BLaER1 treated with 17β-estradiol and CSF1 and Interleukin-3, amounts not matched to agents 10 nM and 100 nM (cell line): ENCODE results near the gene PRKCB.
"Not testable (repeated sequence)": the region's sequence is repeated elsewhere in the genome, so short reads cannot be mapped to it uniquely, and the experiment has no call there.

Source experiments
- H3K27ac ChIP-seq, 11 experiments: shearing (Covaris generic); formaldehyde crosslinking; 2 replicates each; pipeline ENCODE4 v1.8.1; 2022
- H3K27me3 ChIP-seq, 11 experiments: shearing (Covaris generic); formaldehyde crosslinking; 2 replicates each; pipeline ENCODE4 v1.8.1; 2022
- H3K36me3 ChIP-seq, 11 experiments: shearing (Covaris generic); formaldehyde crosslinking; 2 replicates each; pipeline ENCODE4 v1.8.1; 2022
- H3K4me1 ChIP-seq, 10 experiments: shearing (Covaris generic); formaldehyde crosslinking; 2 replicates each; pipeline ENCODE4 v1.8.1; 2022
- H3K4me2 ChIP-seq, 11 experiments: shearing (Covaris generic); formaldehyde crosslinking; 2 replicates each; pipeline ENCODE4 v1.8.1; 2022
- H3K4me3 ChIP-seq, 10 experiments: shearing (Covaris generic); formaldehyde crosslinking; 2 replicates each; pipeline ENCODE4 v1.8.1; 2022
- H3K9ac ChIP-seq, 11 experiments: shearing (Covaris generic); formaldehyde crosslinking; 2 replicates each; pipeline ENCODE4 v1.8.1; 2022
- H3K9me3 ChIP-seq, 11 experiments: shearing (Covaris generic); formaldehyde crosslinking; replicated peaks in 1 of 11; 2 replicates each; pipeline ENCODE4 v1.8.1; 2022
- H4K20me1 ChIP-seq, 11 experiments: shearing (Covaris generic); formaldehyde crosslinking; 2 replicates each; pipeline ENCODE4 v1.8.1; 2022
- Cebpa-rat ChIP-seq, 11 experiments: shearing (Covaris generic); IDR thresholded peaks; 2 replicates each; pipeline ENCODE4 v1.8.1; 2022

PRKCB gene

GRCh38 chr16:24146518-24146917 lies 310.7 kb downstream of the PRKCB start:
- no peak overlapping the region for H3K4me3 ChIP-seq
- H3K4me2 ChIP-seq: no peak overlapping the region
- no peak overlapping the region for H3K9ac ChIP-seq
- H3K27me3 ChIP-seq: no peaks in the 10 kb centered on the region
- TF ChIP-seq Cebpa-rat (IDR thresholded peaks at IDR 0.05): no peak
- no peak overlapping the region for H3K27ac ChIP-seq
- peaks cover 0 to 97% (median 0%) of the 10 kb centered on the region in 11 experiments; a peak in 9 of 22 replicates for H3K36me3 ChIP-seq
- peaks cover 0 to 44% (median 0%) of the 10 kb centered on the region in 11 experiments; a peak in 3 of 22 replicates for H4K20me1 ChIP-seq
- peaks cover 0 to 7% (median 0%) of the 10 kb centered on the region in 11 experiments; a peak in 1 of 22 replicates for H3K9me3 ChIP-seq
- peaks cover 2 to 16% (median 6%) of the 10 kb centered on the region in 10 experiments; a peak in 19 of 20 replicates for H3K4me1 ChIP-seq

DNA sequence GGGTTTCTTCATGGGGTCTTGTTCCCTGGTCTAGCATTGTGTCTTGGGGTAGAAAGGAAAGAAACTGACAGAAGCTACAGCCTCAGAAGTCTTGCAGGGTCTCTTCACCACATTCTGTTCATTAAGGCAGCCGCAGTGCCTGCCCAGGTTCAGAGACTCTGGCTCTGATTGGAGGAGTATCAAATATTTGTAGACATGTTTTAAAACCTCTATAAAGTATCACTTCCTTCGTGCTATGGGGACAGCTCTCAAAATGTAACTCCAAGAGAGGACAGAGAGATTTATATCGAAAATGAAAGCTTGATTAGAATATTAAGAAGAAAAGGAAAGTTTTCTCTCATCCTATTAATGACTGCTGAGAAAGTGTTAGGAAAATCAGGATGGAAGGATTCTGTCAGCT lies 313.3 kb downstream of the PRKCB start:
- H3K4me2 ChIP-seq: no peak overlapping the region
- H3K9me3 ChIP-seq: peaks cover 0 to 7% (median 0%) of the 10 kb centered on the region in 11 experiments; a peak in 1 of 22 replicates
- peaks cover 0 to 49% (median 0%) of the 10 kb centered on the region in 11 experiments; a peak in 4 of 22 replicates for H4K20me1 ChIP-seq
- H3K36me3 ChIP-seq: peaks cover 0 to 97% (median 0%) of the 10 kb centered on the region in 11 experiments; a peak in 9 of 22 replicates
- H3K4me3 ChIP-seq: no peak overlapping the region
- no peak overlapping the region for H3K9ac ChIP-seq
- H3K4me1 ChIP-seq: peaks cover 10 to 33% (median 19%) of the 10 kb centered on the region in 10 experiments; a peak in 19 of 20 replicates
- no peaks in the 10 kb centered on the region for H3K27me3 ChIP-seq
- TF ChIP-seq Cebpa-rat (IDR thresholded peaks at IDR 0.05): no peak
- H3K27ac ChIP-seq: no peak overlapping the region

GRCh38 chr16:24150282-24150681 lies 314.5 kb downstream of the PRKCB start:
- Histone ChIP-seq H3K36me3 (peaks cover 0 to 97% (median 8%) of the 10 kb centered on the region in 11 experiments; a peak in 12 of 22 replicates), H3K4me2 (peak overlapping the region in 1 of 11 experiments; percentile 54; a peak in 1 of 22 replicates), H3K4me1 (peaks cover 10 to 45% (median 21%) of the 10 kb centered on the region in 10 experiments; a peak in 19 of 20 replicates), H3K27ac (no peak overlapping the region), H4K20me1 (peaks cover 0 to 49% (median 0%) of the 10 kb centered on the region in 11 experiments; a peak in 4 of 22 replicates), H3K4me3 (no peak overlapping the region), H3K27me3 (no peaks in the 10 kb centered on the region), H3K9ac (no peak overlapping the region), H3K9me3 (peaks cover 0 to 7% (median 0%) of the 10 kb centered on the region in 11 experiments; a peak in 1 of 22 replicates)
- no peak for TF ChIP-seq Cebpa-rat (IDR thresholded peaks at IDR 0.05)

DNA sequence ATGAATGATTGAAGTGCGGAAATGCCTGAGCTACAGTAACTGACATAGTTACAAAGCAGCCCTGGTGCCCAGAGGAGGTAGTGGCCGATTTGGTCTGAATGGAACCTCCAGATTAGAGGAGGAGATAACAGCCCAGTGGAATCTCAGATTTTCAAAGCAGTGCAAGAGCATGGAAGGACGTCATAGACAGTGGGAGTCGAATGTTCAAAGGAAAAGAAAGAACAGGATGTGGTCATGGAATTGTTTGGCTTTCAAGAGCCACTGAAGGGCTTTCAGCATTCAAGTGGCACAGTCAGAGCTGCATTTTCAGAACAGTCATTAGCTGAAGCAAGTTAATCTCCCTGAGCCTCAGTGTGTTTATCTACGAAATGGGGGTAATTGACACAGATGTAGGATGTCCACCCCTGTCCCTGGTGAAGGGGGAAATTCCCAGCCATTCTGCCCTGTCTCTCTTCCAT lies 315.7 kb downstream of the PRKCB start:
- Histone ChIP-seq H3K9ac (no peak overlapping the region), H4K20me1 (peaks cover 0 to 53% (median 0%) of the 10 kb centered on the region in 11 experiments; a peak in 4 of 22 replicates), H3K27me3 (no peaks in the 10 kb centered on the region), H3K27ac (no peak overlapping the region), H3K9me3 (peaks cover 0 to 7% (median 0%) of the 10 kb centered on the region in 11 experiments; a peak in 2 of 22 replicates), H3K4me2 (peak overlapping the region; percentile 20 to 57 (median 47); a peak in 20 of 22 replicates), H3K36me3 (peaks cover 0 to 97% (median 21%) of the 10 kb centered on the region in 11 experiments; a peak in 13 of 22 replicates), H3K4me1 (peaks cover 10 to 45% (median 21%) of the 10 kb centered on the region in 10 experiments; a peak in 19 of 20 replicates), H3K4me3 (no peak overlapping the region)
- no peak for TF ChIP-seq Cebpa-rat (IDR thresholded peaks at IDR 0.05)

DNA sequence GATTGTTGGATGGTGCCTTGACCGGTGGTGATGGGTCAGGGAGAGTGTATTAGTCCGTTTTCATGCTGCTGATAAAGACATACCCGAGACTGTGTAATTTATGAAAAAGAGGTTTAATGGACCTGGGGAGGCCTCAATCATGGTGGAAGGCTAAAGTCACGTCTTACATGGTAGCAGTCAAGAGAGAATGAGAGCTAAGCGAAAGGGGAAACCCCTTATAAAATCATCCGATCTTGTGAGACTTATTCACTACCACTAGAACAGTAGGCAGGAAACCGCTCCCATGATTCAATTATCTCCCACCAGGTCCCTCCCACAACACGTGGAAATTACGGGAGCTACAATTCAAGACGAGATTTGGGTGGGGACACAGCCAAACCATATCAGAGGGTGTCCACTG lies 316.3 kb downstream of the PRKCB start:
- H3K9me3 ChIP-seq: peaks cover 0 to 10% (median 0%) of the 10 kb centered on the region in 11 experiments; a peak in 3 of 22 replicates
- H4K20me1 ChIP-seq: peaks cover 0 to 53% (median 0%) of the 10 kb centered on the region in 11 experiments; a peak in 4 of 22 replicates
- H3K4me3 ChIP-seq, H3K9ac ChIP-seq, H3K27ac ChIP-seq, H3K27me3 ChIP-seq: not testable (repeated sequence)
- peaks cover 0 to 99% (median 26%) of the 10 kb centered on the region in 11 experiments; a peak in 13 of 22 replicates for H3K36me3 ChIP-seq
- peak overlapping the region in 9 of 11 experiments; percentile 32 to 57 (median 52); a peak in 17 of 22 replicates for H3K4me2 ChIP-seq
- peaks cover 10 to 45% (median 21%) of the 10 kb centered on the region in 10 experiments; a peak in 19 of 20 replicates for H3K4me1 ChIP-seq

GRCh38 chr16:24152826-24153225 lies 317.0 kb downstream of the PRKCB start:
- peaks cover 0 to 10% (median 0%) of the 10 kb centered on the region in 11 experiments; a peak in 3 of 22 replicates for H3K9me3 ChIP-seq
- TF ChIP-seq Cebpa-rat (IDR thresholded peaks at IDR 0.05): no peak
- peaks cover 0 to 54% (median 0%) of the 10 kb centered on the region in 11 experiments; a peak in 4 of 22 replicates for H4K20me1 ChIP-seq

GRCh38 chr16:24156777-24157176 lies 321.0 kb downstream of the PRKCB start:
- peaks cover 0 to 96% (median 36%) of the 10 kb centered on the region in 11 experiments; a peak in 13 of 22 replicates for H3K36me3 ChIP-seq
- no peak overlapping the region for H3K4me3 ChIP-seq
- no peaks in the 10 kb centered on the region for H3K27me3 ChIP-seq
- no peak overlapping the region for H3K9ac ChIP-seq
- H3K4me2 ChIP-seq: no peak overlapping the region
- TF ChIP-seq Cebpa-rat (IDR thresholded peaks at IDR 0.05): no peak
- H3K27ac ChIP-seq: no peak overlapping the region
- H4K20me1 ChIP-seq: peaks cover 0 to 43% (median 0%) of the 10 kb centered on the region in 11 experiments; a peak in 5 of 22 replicates
- H3K9me3 ChIP-seq: peaks cover 0 to 7% (median 0%) of the 10 kb centered on the region in 11 experiments; a peak in 2 of 22 replicates
- peaks cover 1 to 27% (median 13%) of the 10 kb centered on the region in 10 experiments; a peak in 18 of 20 replicates for H3K4me1 ChIP-seq

More at GRCh38 chr16:24152826-24153225, 317.0 kb downstream of the PRKCB start:
- peaks cover 10 to 45% (median 21%) of the 10 kb centered on the region in 10 experiments; a peak in 19 of 20 replicates for H3K4me1 ChIP-seq
- H3K4me3 ChIP-seq: no peak overlapping the region
- H3K9ac ChIP-seq: no peak overlapping the region
- peaks cover 0 to 99% (median 26%) of the 10 kb centered on the region in 11 experiments; a peak in 13 of 22 replicates for H3K36me3 ChIP-seq
- H3K27me3 ChIP-seq: no peaks in the 10 kb centered on the region
- H3K4me2 ChIP-seq: peak overlapping the region in 7 of 11 experiments; percentile 7 to 57 (median 52); a peak in 9 of 22 replicates
- H3K27ac ChIP-seq: no peak overlapping the region

GRCh38 chr16:24163935-24164334 lies 328.2 kb downstream of the PRKCB start:
- Histone ChIP-seq H3K9ac (no peak overlapping the region), H4K20me1 (peaks cover 0 to 19% (median 0%) of the 10 kb centered on the region in 11 experiments; a peak in 5 of 22 replicates), H3K27me3 (no peaks in the 10 kb centered on the region), H3K36me3 (peaks cover 0 to 96% (median 6%) of the 10 kb centered on the region in 11 experiments; a peak in 9 of 22 replicates), H3K4me1 (peaks cover 0 to 26% (median 18%) of the 10 kb centered on the region in 10 experiments; a peak in 10 of 20 replicates), H3K4me3 (no peak overlapping the region), H3K4me2 (no peak overlapping the region; a peak in 2 of 22 replicates), H3K27ac (no peak overlapping the region), H3K9me3 (no peaks in the 10 kb centered on the region)
- TF ChIP-seq Cebpa-rat (IDR thresholded peaks at IDR 0.05): no peak

GRCh38 chr16:24164416-24164815 lies 328.6 kb downstream of the PRKCB start:
- H3K4me3 ChIP-seq: no peak overlapping the region
- H3K36me3 ChIP-seq: peaks cover 0 to 96% (median 5%) of the 10 kb centered on the region in 11 experiments; a peak in 9 of 22 replicates
- TF ChIP-seq Cebpa-rat (IDR thresholded peaks at IDR 0.05): no peak
- H3K4me2 ChIP-seq: no peak overlapping the region
- no peaks in the 10 kb centered on the region for H3K9me3 ChIP-seq
- H3K27ac ChIP-seq: no peak overlapping the region
- peaks cover 0 to 26% (median 18%) of the 10 kb centered on the region in 10 experiments; a peak in 10 of 20 replicates for H3K4me1 ChIP-seq
- no peaks in the 10 kb centered on the region for H3K27me3 ChIP-seq
- no peak overlapping the region for H3K9ac ChIP-seq
- peaks cover 0 to 19% (median 0%) of the 10 kb centered on the region in 11 experiments; a peak in 5 of 22 replicates for H4K20me1 ChIP-seq
